ENCODE measurements around the gene B3GNT9.
A peak's percentile ranks its signal among the peaks of the same experiment; 100 is the strongest.

DNA sequence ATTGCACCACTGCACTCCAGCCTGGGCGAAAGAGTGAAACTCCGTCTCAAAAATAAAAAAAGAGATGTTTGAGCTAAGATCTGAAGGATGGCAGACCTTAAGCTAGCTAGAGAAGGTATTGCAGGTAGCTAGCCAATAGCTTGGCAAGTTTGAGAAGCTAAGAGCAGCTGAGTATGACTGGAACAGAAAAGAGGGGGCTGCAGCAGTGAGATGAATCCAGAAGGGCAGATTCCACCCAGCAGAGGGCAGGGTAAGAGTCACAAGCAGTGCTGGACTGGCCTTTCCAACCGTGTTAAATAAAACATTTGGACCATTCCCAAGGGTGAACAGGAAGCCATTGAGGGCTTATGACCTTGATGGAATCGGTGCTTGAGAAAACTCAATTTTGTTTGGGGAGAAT, 46.7 kb downstream of the B3GNT9 start:
- TF ChIP-seq, protein P1, sequence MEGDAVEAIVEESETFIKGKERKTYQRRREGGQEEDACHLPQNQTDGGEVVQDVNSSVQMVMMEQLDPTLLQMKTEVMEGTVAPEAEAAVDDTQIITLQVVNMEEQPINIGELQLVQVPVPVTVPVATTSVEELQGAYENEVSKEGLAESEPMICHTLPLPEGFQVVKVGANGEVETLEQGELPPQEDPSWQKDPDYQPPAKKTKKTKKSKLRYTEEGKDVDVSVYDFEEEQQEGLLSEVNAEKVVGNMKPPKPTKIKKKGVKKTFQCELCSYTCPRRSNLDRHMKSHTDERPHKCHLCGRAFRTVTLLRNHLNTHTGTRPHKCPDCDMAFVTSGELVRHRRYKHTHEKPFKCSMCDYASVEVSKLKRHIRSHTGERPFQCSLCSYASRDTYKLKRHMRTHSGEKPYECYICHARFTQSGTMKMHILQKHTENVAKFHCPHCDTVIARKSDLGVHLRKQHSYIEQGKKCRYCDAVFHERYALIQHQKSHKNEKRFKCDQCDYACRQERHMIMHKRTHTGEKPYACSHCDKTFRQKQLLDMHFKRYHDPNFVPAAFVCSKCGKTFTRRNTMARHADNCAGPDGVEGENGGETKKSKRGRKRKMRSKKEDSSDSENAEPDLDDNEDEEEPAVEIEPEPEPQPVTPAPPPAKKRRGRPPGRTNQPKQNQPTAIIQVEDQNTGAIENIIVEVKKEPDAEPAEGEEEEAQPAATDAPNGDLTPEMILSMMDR (IDR thresholded peaks at IDR 0.05) = peak; percentile 66; the same call in 1 of the 2 replicates
- no peak for TF ChIP-seq POLR2AphosphoS5 (IDR thresholded peaks at IDR 0.05; ENCODE audit: low read depth, low read length)

Measured in Panc1 (cell line).